ENCODE results near the gene GSTA3. TPM values are rescaled to one million over a fixed set of nuclear protein-coding genes. Genes with fewer than 3 reads are reported as not detected.
"Not testable (repeated sequence)": the region's sequence is repeated elsewhere in the genome, so short reads cannot be mapped to it uniquely, and the experiment has no call there.

Gene GSTA3
- total RNA-seq, 1 donor from 2014 or later = not detected

DNA sequence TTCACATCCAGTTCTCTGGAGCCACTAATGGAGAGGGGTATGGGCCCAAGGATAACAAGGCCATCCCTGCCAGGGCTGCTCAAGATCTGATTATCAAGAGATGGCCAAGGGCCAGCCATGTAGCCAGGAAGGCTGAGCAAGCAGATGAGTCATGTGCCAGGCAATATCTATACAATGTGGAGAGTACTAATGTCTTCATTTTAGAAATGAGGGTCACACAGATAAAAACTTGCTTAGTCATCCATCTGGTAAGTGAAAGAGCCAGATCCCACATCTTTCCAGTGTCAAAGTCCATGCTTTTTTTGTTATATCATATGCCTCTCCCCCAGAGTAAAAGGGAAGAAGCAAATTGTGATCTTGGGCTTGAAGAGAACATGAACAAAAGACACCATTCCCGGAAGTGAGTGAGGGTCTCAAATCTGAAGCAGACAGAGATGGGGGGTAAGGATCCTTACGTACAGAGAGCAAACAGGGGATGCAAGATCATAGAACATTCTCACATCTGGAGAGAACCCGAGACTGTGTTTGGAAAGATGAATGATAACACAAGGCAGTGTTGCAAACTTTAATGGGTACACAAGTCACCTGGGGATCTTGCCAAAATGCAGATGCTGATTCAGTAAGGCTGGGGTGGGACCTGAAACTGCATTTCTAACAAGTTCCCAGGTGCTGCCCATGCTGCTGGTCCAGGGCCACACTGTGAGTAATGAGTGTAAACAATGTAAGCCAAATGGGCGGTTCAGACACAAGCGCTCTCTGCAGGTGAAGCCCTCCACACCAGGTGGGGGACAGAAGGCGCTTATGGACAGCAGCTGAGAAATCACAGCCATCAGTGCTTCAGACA lies 20.0 kb upstream of the GSTA3 start:
- Mint-ChIP-seq H3K27ac (ENCODE audit: unreplicated experiment) (no peak overlapping the region), H3K27me3 (ENCODE audit: unreplicated experiment) (no peaks in the 10 kb centered on the region), H3K4me3 (ENCODE audit: unreplicated experiment) (no peak overlapping the region), H3K36me3 (ENCODE audit: unreplicated experiment) (peaks cover 11% of the 10 kb centered on the region), H3K4me1 (ENCODE audit: low read depth, unreplicated experiment) (no peaks in the 10 kb centered on the region), H3K9me3 (ENCODE audit: unreplicated experiment) (peaks cover 2% of the 10 kb centered on the region)
- TF ChIP-seq, protein P1, sequence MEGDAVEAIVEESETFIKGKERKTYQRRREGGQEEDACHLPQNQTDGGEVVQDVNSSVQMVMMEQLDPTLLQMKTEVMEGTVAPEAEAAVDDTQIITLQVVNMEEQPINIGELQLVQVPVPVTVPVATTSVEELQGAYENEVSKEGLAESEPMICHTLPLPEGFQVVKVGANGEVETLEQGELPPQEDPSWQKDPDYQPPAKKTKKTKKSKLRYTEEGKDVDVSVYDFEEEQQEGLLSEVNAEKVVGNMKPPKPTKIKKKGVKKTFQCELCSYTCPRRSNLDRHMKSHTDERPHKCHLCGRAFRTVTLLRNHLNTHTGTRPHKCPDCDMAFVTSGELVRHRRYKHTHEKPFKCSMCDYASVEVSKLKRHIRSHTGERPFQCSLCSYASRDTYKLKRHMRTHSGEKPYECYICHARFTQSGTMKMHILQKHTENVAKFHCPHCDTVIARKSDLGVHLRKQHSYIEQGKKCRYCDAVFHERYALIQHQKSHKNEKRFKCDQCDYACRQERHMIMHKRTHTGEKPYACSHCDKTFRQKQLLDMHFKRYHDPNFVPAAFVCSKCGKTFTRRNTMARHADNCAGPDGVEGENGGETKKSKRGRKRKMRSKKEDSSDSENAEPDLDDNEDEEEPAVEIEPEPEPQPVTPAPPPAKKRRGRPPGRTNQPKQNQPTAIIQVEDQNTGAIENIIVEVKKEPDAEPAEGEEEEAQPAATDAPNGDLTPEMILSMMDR (IDR thresholded peaks at IDR 0.05; ENCODE audit: partially characterized antibody, unreplicated experiment) = no peak
- no peak for DNase-seq

DNA sequence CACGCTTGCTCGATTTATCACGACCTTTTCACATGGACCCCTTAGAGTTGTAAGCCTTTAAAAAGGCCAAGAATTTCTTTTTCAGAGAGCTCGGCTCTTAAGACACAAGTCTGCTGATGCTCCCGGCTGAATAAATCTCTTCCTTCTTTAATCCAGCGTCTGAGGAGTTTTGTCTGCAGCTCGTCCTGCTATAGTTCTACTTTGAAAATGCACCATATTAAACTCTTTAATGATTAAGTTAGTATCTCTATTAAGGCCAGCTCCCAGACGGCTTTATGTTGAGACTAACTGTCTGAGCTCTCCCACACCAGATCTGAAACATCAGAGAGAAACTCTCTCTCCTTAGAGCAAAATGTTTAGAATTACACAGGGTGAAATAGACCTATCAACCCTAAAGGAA lies 18.0 kb upstream of the GSTA3 start:
- no peak for DNase-seq
- no peak overlapping the region for H3K4me3 Mint-ChIP-seq (ENCODE audit: unreplicated experiment)
- peaks cover 1% of the 10 kb centered on the region for H3K27me3 Mint-ChIP-seq (ENCODE audit: unreplicated experiment)
- H3K36me3 Mint-ChIP-seq (ENCODE audit: unreplicated experiment) = peaks cover 11% of the 10 kb centered on the region
- H3K9me3 Mint-ChIP-seq (ENCODE audit: unreplicated experiment) = peaks cover 2% of the 10 kb centered on the region
- H3K4me1 Mint-ChIP-seq (ENCODE audit: low read depth, unreplicated experiment) = peaks cover 2% of the 10 kb centered on the region
- TF ChIP-seq, protein P1 (IDR thresholded peaks at IDR 0.05; ENCODE audit: partially characterized antibody, unreplicated experiment) = no peak
- no peak overlapping the region for H3K27ac Mint-ChIP-seq (ENCODE audit: unreplicated experiment)

DNA sequence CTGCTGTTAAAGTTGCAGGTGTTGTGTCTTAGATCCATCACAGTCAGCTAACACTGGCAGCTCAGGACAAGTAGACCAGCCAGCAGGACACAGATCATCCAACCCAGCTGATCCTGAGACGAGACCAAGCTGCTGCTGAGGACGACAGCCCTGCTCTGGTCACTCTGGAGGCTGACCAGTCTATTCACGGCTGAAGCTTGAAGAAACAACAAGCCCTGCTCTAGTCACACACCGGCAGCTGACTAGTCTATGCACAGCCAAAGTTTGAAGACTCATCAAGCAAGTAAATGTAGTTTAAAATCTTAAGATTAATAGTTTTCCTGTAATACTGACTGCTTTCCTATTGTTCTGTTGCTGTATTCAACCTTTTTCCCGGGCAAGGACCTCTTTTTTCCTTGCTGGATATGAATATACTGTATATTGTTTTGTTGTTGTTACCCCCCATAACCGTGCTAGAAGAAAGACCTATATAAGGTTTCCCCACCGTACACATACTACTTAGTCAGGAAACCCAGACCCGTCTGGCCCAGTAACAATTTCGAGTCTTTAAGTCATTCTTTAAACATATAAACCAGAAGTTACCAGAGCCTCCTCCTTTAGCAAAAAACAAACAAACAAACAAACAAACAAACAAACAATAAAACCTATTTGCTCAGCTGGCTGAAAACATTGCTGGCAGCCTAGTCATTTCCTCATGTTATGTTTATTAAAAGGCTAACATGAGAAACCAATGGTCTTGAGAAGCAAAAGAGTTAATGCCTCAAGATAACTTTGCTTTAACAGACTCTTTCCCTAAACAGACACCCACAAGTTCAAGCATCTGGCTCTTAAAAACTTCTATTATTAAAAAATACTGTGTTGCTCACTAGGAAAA lies 16.7 kb upstream of the GSTA3 start:
- Mint-ChIP-seq H3K36me3 (ENCODE audit: unreplicated experiment) (peaks cover 11% of the 10 kb centered on the region), H3K4me3 (ENCODE audit: unreplicated experiment) (no peak overlapping the region), H3K9me3 (ENCODE audit: unreplicated experiment) (peaks cover 5% of the 10 kb centered on the region), H3K4me1 (ENCODE audit: low read depth, unreplicated experiment) (peaks cover 2% of the 10 kb centered on the region), H3K27me3 (ENCODE audit: unreplicated experiment) (peaks cover 1% of the 10 kb centered on the region), H3K27ac (ENCODE audit: unreplicated experiment) (no peak overlapping the region)
- DNase-seq = no peak
- TF ChIP-seq, protein P1 (IDR thresholded peaks at IDR 0.05; ENCODE audit: partially characterized antibody, unreplicated experiment) = no peak

DNA sequence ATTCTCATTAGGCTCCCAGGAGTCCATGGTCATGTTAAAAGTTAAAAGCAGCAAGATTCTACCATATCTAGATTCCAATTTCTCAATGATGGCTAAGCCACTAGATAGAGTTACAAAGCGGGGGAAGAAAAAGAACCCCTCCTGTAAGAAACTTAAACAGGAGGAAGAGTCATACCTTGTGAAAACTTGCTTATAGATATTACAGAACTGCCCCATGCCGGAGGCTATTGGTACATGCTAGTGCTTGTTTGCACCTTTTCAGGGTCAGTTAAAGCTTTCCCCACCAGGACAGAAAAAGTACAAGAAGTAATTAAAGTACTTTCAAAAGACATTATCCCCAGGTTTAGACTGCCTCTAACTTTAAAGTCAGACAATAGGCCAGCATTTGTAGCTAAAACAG lies 15.5 kb upstream of the GSTA3 start:
- H3K9me3 Mint-ChIP-seq (ENCODE audit: unreplicated experiment) = peaks cover 6% of the 10 kb centered on the region
- H3K4me1 Mint-ChIP-seq (ENCODE audit: low read depth, unreplicated experiment) = peaks cover 2% of the 10 kb centered on the region
- no peak for DNase-seq
- TF ChIP-seq, protein P1 (IDR thresholded peaks at IDR 0.05; ENCODE audit: partially characterized antibody, unreplicated experiment) = no peak
- H3K27ac Mint-ChIP-seq (ENCODE audit: unreplicated experiment) = no peak overlapping the region
- no peak overlapping the region for H3K4me3 Mint-ChIP-seq (ENCODE audit: unreplicated experiment)
- peaks cover 1% of the 10 kb centered on the region for H3K27me3 Mint-ChIP-seq (ENCODE audit: unreplicated experiment)
- peaks cover 11% of the 10 kb centered on the region for H3K36me3 Mint-ChIP-seq (ENCODE audit: unreplicated experiment)

DNA sequence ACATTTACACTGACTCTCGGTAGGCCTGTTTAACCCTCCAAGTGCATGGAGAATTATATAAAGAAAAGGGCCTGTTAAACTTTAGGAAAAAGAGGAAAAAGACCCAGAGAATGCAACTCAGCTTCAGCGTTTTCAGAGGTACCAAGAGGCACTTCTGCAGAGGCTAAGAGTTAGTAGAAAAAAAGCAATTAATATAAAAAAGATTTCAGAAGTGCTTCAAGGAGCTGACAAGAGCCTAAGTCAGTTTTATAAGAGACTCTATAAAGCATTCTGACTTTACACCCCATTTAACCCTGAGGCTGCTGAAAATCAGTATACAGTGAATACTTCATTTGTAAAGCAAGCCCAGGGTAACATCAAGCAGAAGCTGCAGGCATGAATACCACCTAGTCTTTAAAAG lies 14.2 kb upstream of the GSTA3 start:
- not testable (repeated sequence) for H3K4me3 Mint-ChIP-seq (ENCODE audit: unreplicated experiment); H3K27ac Mint-ChIP-seq (ENCODE audit: unreplicated experiment); H3K9me3 Mint-ChIP-seq (ENCODE audit: unreplicated experiment)

More for the DNA sequence above, 14.2 kb upstream of the GSTA3 start:
- H3K27me3 Mint-ChIP-seq (ENCODE audit: unreplicated experiment); H3K36me3 Mint-ChIP-seq (ENCODE audit: unreplicated experiment); H3K4me1 Mint-ChIP-seq (ENCODE audit: low read depth, unreplicated experiment); DNase-seq: not testable (repeated sequence)

Measured in glutamatergic neuron (in vitro differentiated cells).